ENCODE results near the gene DSN1. TPM values are rescaled to one million over a fixed set of nuclear protein-coding genes. Genes with fewer than 3 reads are reported as not detected.
"Not testable (repeated sequence)": the region's sequence is repeated elsewhere in the genome, so short reads cannot be mapped to it uniquely, and the experiment has no call there.

Gene DSN1
- polyA plus RNA-seq, 1 of the 3 experiments (the other 2 are of a cell fraction) = 7.3 TPM

- Histone ChIP-seq H3K9me3 (no peaks in the 10 kb centered on the region), H3K79me2 (ENCODE audit: insufficient read depth) (peaks cover 5% of the 10 kb centered on the region; the same call in 1 of the 2 replicates), H3K27me3 (ENCODE audit: insufficient read depth) (no peaks in the 10 kb centered on the region), H3K9ac (no peak overlapping the region), H3K9me2 (no peaks in the 10 kb centered on the region), H3K4me1 (ENCODE audit: control insufficient read depth in 1 of 2, insufficient read depth in 2 of 2, low read depth in 1 of 2, low read length in 1 of 2) (no peaks in the 10 kb centered on the region), H3F3A (replicated peaks; ENCODE audit: insufficient read depth) (no peaks in the 10 kb centered on the region), H3K4me2 (no peak overlapping the region), H3K27ac (ENCODE audit: low read depth in 2 of 2, low read length in 1 of 2) (no peak overlapping the region), H4K20me1 (ENCODE audit: insufficient read depth) (0 out of 2 replicates have a peak, but pooled peaks cover 4% of the 10 kb centered on the region), H3K4me3 (ENCODE audit: low read depth in 2 of 2, low read length in 1 of 2) (no peak overlapping the region), H2AFZ (ENCODE audit: low read depth) (no peak overlapping the region), H3K36me3 (replicated peaks in 1 of 2; ENCODE audit: control insufficient read depth in 1 of 2, insufficient read depth in 2 of 2, low read length in 1 of 2) (peaks cover 64 to 69% of the 10 kb centered on the region in 2 experiments)
- DNase-seq = no peak
- WGBS (ENCODE audit: low lambda C conversion rate) = 96% methylated on average over 11 of the region's 14 CpGs
- TF ChIP-seq USF1 (IDR thresholded peaks at IDR 0.05; ENCODE audit: borderline replicate concordance, low read depth) (peak; percentile 64; the same call in 1 of the 2 replicates), SIN3A (IDR thresholded peaks at IDR 0.05; ENCODE audit: borderline replicate concordance, low read depth, low read length) (no peak)
- CTCF ChIA-PET = interaction anchor here (0.7 to 2.3 kb wide), 7 partner anchors 10 to 190 kb away, joined by 3 to 8 read pairs (median 3); a partner anchor contains a TSS
- POLR2A ChIA-PET = no interaction called here
Observed at GRCh38 chr20:36802326-36803222, 29.0 kb upstream of the DSN1 start.

GRCh38 chr20:36800410-36800809, 26.8 kb upstream of the DSN1 start:
- Histone ChIP-seq H3K4me1 (ENCODE audit: control insufficient read depth in 1 of 2, insufficient read depth in 2 of 2, low read depth in 1 of 2, low read length in 1 of 2) (no peaks in the 10 kb centered on the region), H3K27ac (ENCODE audit: low read depth in 2 of 2, low read length in 1 of 2) (no peak overlapping the region), H3K4me2 (no peak overlapping the region), H3K9me3 (no peaks in the 10 kb centered on the region), H3K27me3 (ENCODE audit: insufficient read depth) (no peaks in the 10 kb centered on the region), H3K79me2 (ENCODE audit: insufficient read depth) (peaks cover 5% of the 10 kb centered on the region; the same call in 1 of the 2 replicates), H3K4me3 (ENCODE audit: low read depth in 2 of 2, low read length in 1 of 2) (no peak overlapping the region), H3F3A (replicated peaks; ENCODE audit: insufficient read depth) (no peaks in the 10 kb centered on the region), H2AFZ (ENCODE audit: low read depth) (no peak overlapping the region), H4K20me1 (ENCODE audit: insufficient read depth) (0 out of 2 replicates have a peak, but pooled peaks cover 4% of the 10 kb centered on the region), H3K36me3 (replicated peaks in 1 of 2; ENCODE audit: control insufficient read depth in 1 of 2, insufficient read depth in 2 of 2, low read length in 1 of 2) (peaks cover 65 to 68% of the 10 kb centered on the region in 2 experiments), H3K9me2 (no peaks in the 10 kb centered on the region), H3K9ac (no peak overlapping the region)
- ChIA-PET CTCF (interaction anchor here (1.2 to 2.0 kb wide), 4 partner anchors 9 to 64 kb away, joined by 4 to 9 read pairs (median 6); partner anchors contain the start of gene DSN1), POLR2A (no interaction called here)
- DNase-seq = no peak
- 96% methylated on average over 1 of the region's 1 CpG for WGBS (ENCODE audit: low lambda C conversion rate)
- TF ChIP-seq ELF1 (IDR thresholded peaks at IDR 0.05) = no peak
- no peak for TF ChIP-seq FOXM1 (IDR thresholded peaks at IDR 0.05; ENCODE audit: low read depth)
- TF ChIP-seq NRF1 (IDR thresholded peaks at IDR 0.05; ENCODE audit: low read depth, low read length) = no peak
- no peak for TF ChIP-seq RFX5 (IDR thresholded peaks at IDR 0.05; ENCODE audit: low read length)
- TF ChIP-seq USF2 (IDR thresholded peaks at IDR 0.05; ENCODE audit: borderline replicate concordance, low read depth, low read length) = no peak
- no peak for TF ChIP-seq USF1 (IDR thresholded peaks at IDR 0.05; ENCODE audit: borderline replicate concordance, low read depth)
- no peak for TF ChIP-seq JUND (IDR thresholded peaks at IDR 0.05)
- TF ChIP-seq PBX3 (IDR thresholded peaks at IDR 0.05) = no peak
- TF ChIP-seq SIN3A (IDR thresholded peaks at IDR 0.05; ENCODE audit: borderline replicate concordance, low read depth, low read length) = no peak
- TF ChIP-seq ZBTB33 (IDR thresholded peaks at IDR 0.05; ENCODE audit: borderline replicate concordance, low read depth) = no peak
- no peak for TF ChIP-seq EZH2phosphoT487 (IDR thresholded peaks at IDR 0.05; ENCODE audit: borderline replicate concordance, low read depth)
- no peak for TF ChIP-seq CHD2 (IDR thresholded peaks at IDR 0.05; ENCODE audit: low read length, partially characterized antibody)
- TF ChIP-seq TCF12 (IDR thresholded peaks at IDR 0.05) = no peak

GRCh38 chr20:36799313-36799712, 25.8 kb upstream of the DSN1 start:
- POLR2A ChIA-PET; H3K79me2 ChIP-seq (ENCODE audit: insufficient read depth); H3K4me1 ChIP-seq (ENCODE audit: control insufficient read depth in 1 of 2, insufficient read depth in 2 of 2, low read depth in 1 of 2, low read length in 1 of 2); H3K27me3 ChIP-seq (ENCODE audit: insufficient read depth); H4K20me1 ChIP-seq (ENCODE audit: insufficient read depth); H3K9me3 ChIP-seq; H3K9ac ChIP-seq; H3K4me3 ChIP-seq (ENCODE audit: low read depth in 2 of 2, low read length in 1 of 2); DNase-seq; H2AFZ ChIP-seq (ENCODE audit: low read depth); H3K4me2 ChIP-seq; H3F3A ChIP-seq (replicated peaks; ENCODE audit: insufficient read depth); H3K27ac ChIP-seq (ENCODE audit: low read depth in 2 of 2, low read length in 1 of 2); H3K9me2 ChIP-seq: not testable (repeated sequence)
- peaks cover 57 to 59% of the 10 kb centered on the region in 2 experiments for H3K36me3 ChIP-seq (replicated peaks in 1 of 2; ENCODE audit: control insufficient read depth in 1 of 2, insufficient read depth in 2 of 2, low read length in 1 of 2)
- CTCF ChIA-PET = interaction anchor here (1.2 to 1.3 kb wide), 2 partner anchors 10 to 44 kb away, joined by 4 to 9 read pairs; no protein-coding TSS in a partner anchor
- WGBS (ENCODE audit: low lambda C conversion rate) = 95% methylated on average over 10 of the region's 10 CpGs
